CD4-positive, alpha-beta T cell (primary cell): ENCODE data around the gene ECPAS. TPM values are rescaled to one million over a fixed set of nuclear protein-coding genes. Genes with fewer than 3 reads are reported as not detected.

Experiments
- ATAC-seq: fragments of 200-7000 bp; cut with Tn5 transposase; one replicate; pipeline ENCODE4 v1.10.0; 2022; ENCODE audit warnings: mild to moderate bottlenecking; ENCODE audit not compliant: poor library complexity
- CTCF ChIA-PET: fragments of 350-600 bp; sonication (Branson Sonifier 250); formaldehyde crosslinking; loops from one replicate; lab custom pipeline; 2021; ENCODE audit warnings: antibody characterized with exemption, inconsistent platforms; lab: Charles Lee
- POLR2A ChIA-PET: fragments of 350-600 bp; sonication (Branson Sonifier 250); formaldehyde crosslinking; loops from one replicate; lab custom pipeline; 2021; ENCODE audit warnings: antibody characterized with exemption, inconsistent platforms; lab: Charles Lee
- DNase-seq, 14 experiments: peaks; one replicate each; pipeline ENCODE4 v3.0.0-alpha.2; 2013 to 2020; ENCODE audit warnings: mixed read lengths in 2 of 14
- H3K27ac ChIP-seq, 2 donors: one replicate each; pipeline versions ENCODE4 v1.5.1 to v1.7.0; 2013; ENCODE audit warnings: low read length in 2 of 2, low read depth in 1 of 2, mild to moderate bottlenecking in 1 of 2
- H3K27me3 ChIP-seq, 2 experiments: 1 replicate in 1 of 2; 2 replicates in 1 of 2; pipeline versions ENCODE4 v1.6.1 to v1.7.0; 2013; ENCODE audit warnings: low read length in 2 of 2, control low read depth in 1 of 2, mild to moderate bottlenecking in 1 of 2, moderate library complexity in 1 of 2; ENCODE audit not compliant: insufficient read depth in 2 of 2, control insufficient read depth in 1 of 2
- H3K36me3 ChIP-seq: one replicate; pipeline ENCODE4 v1.6.1; 2013; ENCODE audit warnings: low read length, control low read depth; ENCODE audit not compliant: insufficient read depth
- H3K4me1 ChIP-seq: one replicate; pipeline ENCODE4 v1.6.1; 2013; ENCODE audit warnings: low read length, control low read depth; ENCODE audit not compliant: insufficient read depth
- H3K4me3 ChIP-seq: one replicate; pipeline ENCODE4 v1.5.1; 2013; ENCODE audit warnings: mild to moderate bottlenecking, low read length, moderate library complexity
- H3K9me3 ChIP-seq, 2 experiments: 1 replicate in 1 of 2; 2 replicates in 1 of 2; pipeline versions ENCODE4 v1.6.1 to v1.7.0; 2013; ENCODE audit warnings: low read length in 2 of 2, mild to moderate bottlenecking in 2 of 2, control low read depth in 1 of 2, moderate library complexity in 1 of 2; ENCODE audit not compliant: control insufficient read depth in 1 of 2, insufficient read depth in 1 of 2
- H3K27ac Mint-ChIP-seq: one replicate; pipeline ENCODE4 v1.8.0; 2020; ENCODE audit warnings: mixed read lengths
- H3K27me3 Mint-ChIP-seq: one replicate; pipeline ENCODE4 v1.8.0; 2021; ENCODE audit warnings: mixed read lengths
- H3K36me3 Mint-ChIP-seq: one replicate; pipeline ENCODE4 v1.8.0; 2021; ENCODE audit warnings: low read depth, mixed read lengths
- H3K4me1 Mint-ChIP-seq: one replicate; pipeline ENCODE4 v1.8.0; 2021; ENCODE audit warnings: low read depth, mixed read lengths
- H3K4me3 Mint-ChIP-seq: one replicate; pipeline ENCODE4 v1.8.0; 2020; ENCODE audit warnings: mild to moderate bottlenecking, mixed read lengths
- H3K9me3 Mint-ChIP-seq: one replicate; pipeline ENCODE4 v1.8.0; 2020; ENCODE audit warnings: mixed read lengths
- CTCF ChIP-seq: fragments of 200-600 bp; IDR thresholded peaks from one replicate; pipeline ENCODE4 v1.8.0; 2022; ENCODE audit warnings: antibody characterized with exemption, mild to moderate bottlenecking
- intact Hi-C, 2 experiments: fragments of 100-400 bp; cut with DNase I in 1 of 2; cut with micrococcal nuclease in 1 of 2; formaldehyde crosslinking; loops; one replicate each; pipeline versions ENCODE4 v1.15.1 to v1.9.0; 2023 to 2025; cut with DNase I, micrococcal nuclease
- total RNA-seq, 174 experiments: library from RNA in 2 of 174; stranded (reverse) in 2 of 174; gene quantifications; one replicate each; pipeline ENCODE4 v1.2.3 and lab custom pipeline; 2021 to 2026

Gene ECPAS
- total RNA-seq, 2 experiments from 2014 or later, result 36.6 to 37.5 TPM

GRCh38 chr9:111440226-111440625 is 44.0 kb downstream of the ECPAS start:
- H3K27ac Mint-ChIP-seq, result no peak overlapping the region
- no peaks in the 10 kb centered on the region for H3K9me3 ChIP-seq
- ChIA-PET CTCF (no interaction called here), POLR2A (no interaction called here)
- H3K4me1 Mint-ChIP-seq, result no peaks in the 10 kb centered on the region
- H3K9me3 Mint-ChIP-seq, result no peaks in the 10 kb centered on the region
- intact Hi-C loops, result no loop called here
- H3K27ac ChIP-seq, result no peak overlapping the region
- H3K36me3 Mint-ChIP-seq, result peaks cover 81% of the 10 kb centered on the region
- TF ChIP-seq CTCF, result no peak
- H3K4me3 Mint-ChIP-seq, result no peak overlapping the region
- DNase-seq (no peak), ATAC-seq (no peak)
- H3K27me3 ChIP-seq, result no peaks in the 10 kb centered on the region
- peaks cover 55% of the 10 kb centered on the region for H3K36me3 ChIP-seq
- no peak overlapping the region for H3K4me3 ChIP-seq
- no peaks in the 10 kb centered on the region for H3K4me1 ChIP-seq
- no peaks in the 10 kb centered on the region for H3K27me3 Mint-ChIP-seq

- no peak for TF ChIP-seq CTCF
- Histone ChIP-seq H3K4me1 (no peaks in the 10 kb centered on the region), H3K9me3 (no peaks in the 10 kb centered on the region), H3K27ac (no peak overlapping the region), H3K27me3 (no peaks in the 10 kb centered on the region), H3K4me3 (no peak overlapping the region), H3K36me3 (peaks cover 53% of the 10 kb centered on the region)
- no peak for ATAC-seq
- DNase-seq, result no peak
- H3K4me3 Mint-ChIP-seq, result no peak overlapping the region
- H3K27ac Mint-ChIP-seq, result no peak overlapping the region
- H3K27me3 Mint-ChIP-seq, result no peaks in the 10 kb centered on the region
- intact Hi-C loops, result no loop called here
- no peaks in the 10 kb centered on the region for H3K4me1 Mint-ChIP-seq
- ChIA-PET POLR2A (no interaction called here), CTCF (no interaction called here)
- H3K36me3 Mint-ChIP-seq, result peaks cover 74% of the 10 kb centered on the region
- H3K9me3 Mint-ChIP-seq, result no peaks in the 10 kb centered on the region
Measured at GRCh38 chr9:111438541-111439235, 45.5 kb downstream of the ECPAS start.

GRCh38 chr9:111436571-111436970 is 47.6 kb downstream of the ECPAS start:
- H3K36me3 Mint-ChIP-seq, result peaks cover 72% of the 10 kb centered on the region
- Histone ChIP-seq H3K9me3 (no peaks in the 10 kb centered on the region), H3K27me3 (no peaks in the 10 kb centered on the region), H3K4me3 (no peak overlapping the region), H3K4me1 (no peaks in the 10 kb centered on the region), H3K36me3 (peaks cover 45% of the 10 kb centered on the region), H3K27ac (no peak overlapping the region)
- intact Hi-C loops, result no loop called here
- DNase-seq (no peak), ATAC-seq (no peak)
- no peak for TF ChIP-seq CTCF
- no peak overlapping the region for H3K27ac Mint-ChIP-seq
- POLR2A ChIA-PET, result no interaction called here
- no peak overlapping the region for H3K4me3 Mint-ChIP-seq
- no peaks in the 10 kb centered on the region for H3K27me3 Mint-ChIP-seq
- CTCF ChIA-PET, result no interaction called here
- H3K9me3 Mint-ChIP-seq, result no peaks in the 10 kb centered on the region
- H3K4me1 Mint-ChIP-seq, result no peaks in the 10 kb centered on the region
